ENCODE measurements around the gene XIAP.
"Not testable (repeated sequence)": the region's sequence is repeated elsewhere in the genome, so short reads cannot be mapped to it uniquely, and the experiment has no call there.

XIAP gene

DNA sequence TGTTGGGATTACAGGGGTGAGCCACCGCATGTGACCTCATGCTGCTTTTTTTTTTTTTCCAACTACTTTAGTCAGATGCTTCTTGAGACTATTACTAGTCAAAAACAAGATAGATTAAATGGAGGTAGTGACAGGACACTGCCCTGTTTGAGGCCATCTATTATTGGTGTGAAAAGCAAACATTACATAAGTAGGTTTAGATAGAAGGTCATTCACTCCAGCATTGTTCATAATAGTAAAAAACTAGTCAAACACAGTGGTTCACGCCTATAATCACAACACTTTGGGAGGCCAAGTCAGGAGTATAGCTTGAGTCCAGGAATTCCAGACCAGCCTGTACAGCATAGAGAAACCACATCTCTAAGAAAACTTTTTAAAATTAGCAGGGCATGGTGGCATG, 16.3 kb downstream of the XIAP start:
- no peak for DNase-seq (ENCODE audit: low read depth in 2 of 2)

- DNase-seq (ENCODE audit: low read depth in 2 of 2) = no peak
Observed at GRCh38 chrX:123876844-123877243, 17.0 kb downstream of the XIAP start.

GRCh38 chrX:123878252-123878721, 18.4 kb downstream of the XIAP start:
- DNase-seq (ENCODE audit: low read depth in 2 of 2) = no peak

DNA sequence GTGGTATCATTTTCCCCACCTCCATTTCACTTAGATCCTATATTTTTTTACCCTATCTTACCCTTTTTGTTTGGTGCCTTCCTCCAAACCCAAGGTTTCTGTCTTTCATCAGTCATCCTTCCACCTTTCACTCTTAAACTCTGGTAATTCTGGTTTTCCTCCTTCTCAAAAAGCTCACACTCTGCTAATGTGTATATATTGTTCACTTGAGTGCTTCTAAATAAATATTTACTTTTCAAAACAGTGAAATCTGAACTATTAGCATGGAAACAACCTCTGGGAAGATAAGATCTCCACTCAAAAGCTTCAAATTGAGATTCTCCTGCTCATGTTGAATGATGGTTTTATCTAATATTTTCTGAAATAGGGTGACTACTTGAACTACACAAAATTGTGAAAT, 21.5 kb downstream of the XIAP start:
- DNase-seq (ENCODE audit: low read depth in 2 of 2) = no peak

- no peak for DNase-seq (ENCODE audit: low read depth in 2 of 2)
Observed at GRCh38 chrX:123882391-123882790, 22.5 kb downstream of the XIAP start.

GRCh38 chrX:123884809-123885408, 25.1 kb downstream of the XIAP start:
- DNase-seq (ENCODE audit: low read depth in 2 of 2) = no peak

DNA sequence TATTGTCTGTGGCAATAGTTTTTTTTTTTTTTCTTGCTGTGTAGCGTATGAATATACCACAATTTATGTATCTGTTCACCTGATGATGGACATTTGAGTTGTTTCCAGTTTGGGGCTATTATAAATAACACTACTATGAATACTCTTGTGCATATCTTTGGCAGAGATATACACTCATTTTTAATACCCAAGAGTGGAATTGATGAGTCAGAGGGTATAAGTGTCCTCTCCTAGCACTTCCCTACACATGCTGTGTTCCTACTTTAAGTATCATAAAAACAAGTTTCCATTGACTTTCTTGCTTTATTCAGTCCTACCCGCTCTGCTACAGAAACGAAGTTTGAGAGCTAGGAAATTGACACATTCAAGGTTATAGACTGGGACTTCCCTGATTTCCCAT, 39.8 kb downstream of the XIAP start:
- no peak for DNase-seq (ENCODE audit: low read depth in 2 of 2)

- not testable (repeated sequence) for DNase-seq (ENCODE audit: low read depth in 2 of 2)
Observed at GRCh38 chrX:123903261-123903660, 43.4 kb downstream of the XIAP start.

GRCh38 chrX:123905332-123905731, 45.5 kb downstream of the XIAP start:
- DNase-seq (ENCODE audit: low read depth in 2 of 2) = no peak

DNA sequence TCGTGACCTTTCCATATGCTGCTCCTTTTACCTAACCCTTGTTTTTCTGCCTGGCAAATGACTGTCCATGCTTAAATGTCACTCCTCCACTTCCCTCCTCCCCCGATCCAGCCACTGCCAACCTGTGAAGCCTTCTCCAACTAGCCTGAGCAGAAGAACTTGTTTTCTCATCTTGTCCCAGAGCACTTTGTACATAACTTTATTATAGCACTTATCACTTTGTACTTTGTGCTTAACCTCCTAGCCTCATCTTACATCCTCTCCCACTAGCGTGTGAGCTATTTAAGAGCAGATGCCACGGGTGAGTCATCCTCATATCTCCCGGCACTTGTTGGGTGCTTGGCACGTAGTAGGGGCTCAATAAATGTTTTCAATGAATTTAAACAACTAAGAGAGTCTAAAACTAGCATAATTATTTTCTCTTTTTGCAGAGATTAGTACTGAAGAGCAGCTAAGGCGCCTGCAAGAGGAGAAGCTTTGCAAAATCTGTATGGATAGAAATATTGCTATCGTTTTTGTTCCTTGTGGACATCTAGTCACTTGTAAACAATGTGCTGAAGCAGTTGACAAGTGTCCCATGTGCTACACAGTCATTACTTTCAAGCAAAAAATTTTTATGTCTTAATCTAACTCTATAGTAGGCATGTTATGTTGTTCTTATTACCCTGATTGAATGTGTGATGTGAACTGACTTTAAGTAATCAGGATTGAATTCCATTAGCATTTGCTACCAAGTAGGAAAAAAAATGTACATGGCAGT, 46.9 kb downstream of the XIAP start:
- DNase-seq (ENCODE audit: low read depth in 2 of 2) = no peak

- DNase-seq (ENCODE audit: low read depth in 2 of 2) = no peak
Observed at GRCh38 chrX:123909523-123909922, 49.7 kb downstream of the XIAP start.

DNA sequence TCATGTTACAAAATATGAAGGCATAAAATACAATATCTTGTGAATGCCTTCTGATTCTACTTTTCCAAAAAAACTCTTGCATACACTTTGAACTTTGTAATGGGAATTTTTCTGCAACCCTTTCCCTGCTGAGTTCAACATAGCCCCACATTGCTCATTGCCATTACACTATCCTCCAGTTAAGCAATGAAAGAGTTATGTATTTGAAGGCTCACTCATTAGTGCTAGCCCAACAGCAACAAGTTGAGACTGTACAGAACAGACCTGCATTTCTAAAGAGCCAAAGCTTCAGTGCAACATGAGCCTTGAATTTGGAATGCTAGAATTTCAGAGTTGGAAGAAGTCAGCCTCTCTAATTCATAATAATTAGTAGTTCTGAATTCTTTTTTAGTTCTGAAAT, 57.2 kb downstream of the XIAP start:
- DNase-seq (ENCODE audit: low read depth in 2 of 2) = no peak

DNA sequence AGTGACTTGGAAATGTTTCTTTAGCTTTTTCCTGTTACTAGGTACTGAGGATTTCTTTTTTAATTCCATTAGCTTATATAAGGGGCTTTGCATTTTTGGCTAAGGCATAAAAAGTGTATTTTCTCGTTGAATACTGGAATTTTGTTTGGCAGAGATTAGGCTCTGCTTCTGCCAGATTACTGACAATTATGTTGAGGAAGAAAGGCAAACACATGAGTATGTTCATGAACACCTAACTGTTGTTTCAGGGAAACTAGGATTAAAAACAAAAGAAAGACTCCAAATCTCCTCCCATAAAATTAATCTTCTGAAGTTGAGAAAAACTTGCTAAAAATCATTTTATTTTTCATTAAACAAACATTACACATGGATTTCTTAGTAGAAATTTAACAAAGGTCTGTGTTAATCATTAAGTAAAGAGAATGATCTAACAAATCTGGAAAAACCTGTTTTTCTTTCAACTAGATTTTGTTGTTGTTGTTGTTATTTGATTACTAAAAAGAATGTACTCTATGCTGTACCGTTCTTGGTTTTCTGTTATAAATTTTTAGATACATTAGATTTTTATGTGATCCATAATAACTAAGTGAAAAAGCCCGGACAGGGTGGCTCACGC, 58.4 kb downstream of the XIAP start:
- DNase-seq (ENCODE audit: low read depth in 2 of 2) = no peak

DNA sequence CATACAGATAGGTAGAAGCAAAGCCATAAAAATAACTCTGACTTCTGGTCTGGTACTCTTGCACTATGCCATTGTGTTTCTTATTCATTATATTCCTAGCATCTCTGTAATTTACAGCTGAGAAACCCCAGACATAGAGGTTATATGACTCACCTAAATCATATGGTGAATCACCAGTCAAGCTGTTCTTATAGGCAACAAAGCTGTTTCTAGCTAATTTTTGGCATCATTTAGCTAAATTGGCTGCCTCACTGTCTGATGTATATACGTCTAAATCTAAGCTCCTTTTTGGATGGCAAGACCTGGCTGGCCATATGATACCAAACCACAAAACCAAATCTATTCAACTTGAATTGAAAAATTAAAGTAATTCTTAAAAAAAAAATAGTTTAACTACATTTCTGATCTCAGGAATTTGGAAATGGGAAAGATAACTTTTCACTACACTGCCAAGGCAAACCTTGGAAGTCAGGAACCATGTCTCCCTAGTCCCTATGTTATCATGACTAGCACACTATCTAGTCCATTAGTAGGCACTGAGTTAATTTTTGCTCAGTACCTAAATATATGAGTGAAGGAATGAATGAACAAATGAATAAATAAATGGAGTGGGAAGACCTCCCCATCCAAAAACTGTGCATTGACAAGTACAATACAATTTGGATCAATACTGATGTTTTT, 60.4 kb downstream of the XIAP start:
- no peak for DNase-seq (ENCODE audit: low read depth in 2 of 2)

DNA sequence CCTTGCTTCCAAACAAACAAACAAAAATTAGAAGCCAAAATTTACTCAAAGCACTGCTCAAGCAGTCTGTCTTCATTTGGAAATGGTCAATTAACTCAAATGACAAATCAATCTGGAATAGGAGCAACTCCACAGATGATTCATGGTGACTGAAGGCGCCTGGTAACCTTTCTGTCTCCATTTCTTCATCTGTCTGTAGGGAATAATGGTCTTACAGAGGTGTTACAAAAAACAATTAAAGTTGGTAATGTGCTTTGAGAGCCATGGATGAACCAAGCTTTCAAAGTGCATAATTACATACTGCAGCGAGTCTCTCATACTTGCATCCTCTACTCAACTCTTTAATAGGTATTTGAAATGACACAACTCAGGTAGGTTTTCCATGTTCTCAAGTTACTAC, 63.4 kb downstream of the XIAP start:
- no peak for DNase-seq (ENCODE audit: low read depth in 2 of 2)

DNA sequence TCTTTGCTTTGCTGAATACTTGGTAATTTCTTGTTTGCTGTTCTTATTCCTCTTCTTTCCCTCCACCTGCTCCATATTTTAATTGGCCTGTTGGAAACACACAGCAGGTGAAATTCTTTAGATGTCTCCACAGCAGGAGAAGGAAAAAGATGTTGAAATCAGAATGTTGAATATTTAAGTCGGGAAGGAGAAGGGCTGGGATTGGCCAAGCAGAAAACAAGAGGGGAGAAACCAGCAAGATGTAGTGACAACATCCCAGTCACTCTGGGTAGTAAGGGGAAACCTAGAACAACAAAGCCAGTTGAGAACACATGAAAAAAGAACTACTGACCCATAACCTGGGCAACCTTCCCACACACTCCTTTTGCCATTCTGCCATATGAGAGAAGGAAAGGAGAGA, 64.3 kb downstream of the XIAP start:
- DNase-seq (ENCODE audit: low read depth in 2 of 2) = no peak

- no peak for DNase-seq (ENCODE audit: low read depth in 2 of 2)
Observed at GRCh38 chrX:123927845-123928244, 68.0 kb downstream of the XIAP start.

- DNase-seq (ENCODE audit: low read depth in 2 of 2) = not testable (repeated sequence)
Observed at GRCh38 chrX:123932055-123932454, 72.2 kb downstream of the XIAP start.

GRCh38 chrX:123943074-123943473, 83.2 kb downstream of the XIAP start:
- DNase-seq (ENCODE audit: low read depth in 2 of 2) = no peak

GRCh38 chrX:123943488-123943887, 83.6 kb downstream of the XIAP start:
- no peak for DNase-seq (ENCODE audit: low read depth in 2 of 2)

DNA sequence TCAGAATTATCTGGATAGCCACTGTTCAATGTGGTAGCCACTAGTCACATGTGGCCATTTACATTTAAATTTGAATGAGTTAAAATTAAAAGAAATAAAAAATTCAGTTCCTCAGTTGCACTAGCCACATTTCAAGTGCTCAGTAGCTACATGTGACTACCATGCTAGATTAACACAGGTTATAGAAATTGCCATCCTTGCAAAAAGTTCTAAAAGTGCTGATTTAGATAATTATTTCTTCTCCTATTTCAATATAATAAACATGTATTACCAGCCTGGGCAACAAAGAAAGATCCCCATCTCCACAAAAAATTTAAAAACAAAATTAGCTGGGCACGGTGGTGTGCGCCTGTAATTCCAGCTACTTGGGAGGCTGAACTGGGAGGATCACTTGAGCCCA, 90.0 kb downstream of the XIAP start:
- no peak for DNase-seq (ENCODE audit: low read depth in 2 of 2)

DNA sequence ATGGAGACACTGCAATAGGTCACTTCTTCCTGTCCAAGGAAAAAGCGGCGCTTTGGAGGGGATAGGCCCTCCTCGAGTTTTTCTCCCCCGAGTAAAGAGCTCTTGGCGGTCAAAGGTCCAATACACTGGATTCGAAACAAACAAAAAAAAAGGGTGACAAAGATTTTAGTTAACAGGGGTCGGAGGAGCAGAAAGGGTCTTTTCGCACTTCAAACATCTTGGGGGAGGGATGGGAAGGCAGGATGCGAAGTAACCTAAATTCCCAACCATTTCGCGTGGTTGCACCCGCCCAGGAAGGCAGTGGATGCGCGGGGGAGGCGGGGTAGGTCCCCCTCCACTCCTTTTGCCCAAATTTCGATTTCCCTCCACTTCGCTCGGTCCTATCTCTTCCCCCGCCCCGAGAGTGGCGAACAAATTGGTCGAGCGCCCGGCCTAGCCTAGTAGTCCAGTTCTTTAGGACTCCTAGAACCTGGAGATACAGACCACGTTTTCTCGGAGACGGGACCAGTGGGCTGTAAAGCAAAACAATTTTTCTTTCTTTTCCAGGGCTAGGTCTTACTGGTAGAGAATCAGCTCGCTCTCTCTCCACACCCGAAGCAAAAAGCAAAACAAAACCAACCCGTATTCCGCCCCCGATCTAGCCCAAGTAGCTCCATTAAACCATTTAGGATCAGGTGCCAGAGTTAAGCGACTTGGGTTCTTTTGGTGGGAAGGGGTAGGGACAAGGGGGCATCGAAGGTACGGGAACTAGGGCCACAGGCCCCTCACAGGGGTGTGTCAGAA, 99.6 kb downstream of the XIAP start:
- no peak for DNase-seq (ENCODE audit: low read depth in 2 of 2)
